Uterus (tissue), 2 donors: Measurements from ENCODE around the gene NHS.

ENCODE experiments used
- POLR2A ChIP-seq, 2 donors: fragments of 450-650 bp; IDR thresholded peaks; one replicate each; pipeline ENCODE4 v1.6.1; 2016; ENCODE audit warnings: antibody characterized with exemption in 2 of 2, mild to moderate bottlenecking in 1 of 2, moderate library complexity in 1 of 2
- TF ChIP-seq, protein P1 (sequence below), 4 experiments: fragments of 200-600 bp in 2 of 4; fragments of 450-650 bp in 2 of 4; sonication (generic) in 2 of 4; IDR thresholded peaks; one replicate each; pipeline ENCODE4 v1.5.1; 2016 to 2019; ENCODE audit warnings: antibody characterized with exemption in 4 of 4, mild to moderate bottlenecking in 2 of 4, moderate library complexity in 1 of 4

DNA sequence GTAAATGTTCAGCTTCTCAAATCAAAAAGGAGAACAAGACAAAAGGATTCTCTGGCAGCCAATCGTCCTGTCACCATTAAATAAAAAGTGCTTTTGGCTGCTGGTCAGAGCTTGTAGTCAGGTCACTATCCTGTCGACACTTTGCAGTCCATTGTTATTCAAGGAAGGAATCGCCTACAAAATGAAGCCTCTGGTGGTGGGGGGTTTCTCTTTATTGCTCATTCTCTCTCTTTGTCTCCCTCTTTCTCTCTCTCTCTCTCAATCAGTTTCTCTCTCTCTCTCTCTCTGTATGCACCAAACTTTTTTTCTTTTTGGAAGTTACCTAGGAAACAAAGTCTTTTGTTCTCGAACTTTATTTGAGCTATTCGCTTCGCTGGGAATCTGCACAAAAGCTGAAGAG is 344.7 kb downstream of the NHS start:
- TF ChIP-seq, protein P1, sequence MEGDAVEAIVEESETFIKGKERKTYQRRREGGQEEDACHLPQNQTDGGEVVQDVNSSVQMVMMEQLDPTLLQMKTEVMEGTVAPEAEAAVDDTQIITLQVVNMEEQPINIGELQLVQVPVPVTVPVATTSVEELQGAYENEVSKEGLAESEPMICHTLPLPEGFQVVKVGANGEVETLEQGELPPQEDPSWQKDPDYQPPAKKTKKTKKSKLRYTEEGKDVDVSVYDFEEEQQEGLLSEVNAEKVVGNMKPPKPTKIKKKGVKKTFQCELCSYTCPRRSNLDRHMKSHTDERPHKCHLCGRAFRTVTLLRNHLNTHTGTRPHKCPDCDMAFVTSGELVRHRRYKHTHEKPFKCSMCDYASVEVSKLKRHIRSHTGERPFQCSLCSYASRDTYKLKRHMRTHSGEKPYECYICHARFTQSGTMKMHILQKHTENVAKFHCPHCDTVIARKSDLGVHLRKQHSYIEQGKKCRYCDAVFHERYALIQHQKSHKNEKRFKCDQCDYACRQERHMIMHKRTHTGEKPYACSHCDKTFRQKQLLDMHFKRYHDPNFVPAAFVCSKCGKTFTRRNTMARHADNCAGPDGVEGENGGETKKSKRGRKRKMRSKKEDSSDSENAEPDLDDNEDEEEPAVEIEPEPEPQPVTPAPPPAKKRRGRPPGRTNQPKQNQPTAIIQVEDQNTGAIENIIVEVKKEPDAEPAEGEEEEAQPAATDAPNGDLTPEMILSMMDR (IDR thresholded peaks at IDR 0.05): no peak
- no peak for TF ChIP-seq POLR2A (IDR thresholded peaks at IDR 0.05)
